Pulmonary artery endothelial cell (primary cell): ENCODE measurements around the gene C6orf141. TPM values are rescaled to one million over a fixed set of nuclear protein-coding genes. Genes with fewer than 3 reads are reported as not detected.

Experiments
- DNase-seq: peaks from one replicate; pipeline ENCODE4 v3.0.0-alpha.2; 2011; ENCODE audit warnings: low read depth, low spot score
- total RNA-seq: library from RNA; depleted of rRNA; stranded (reverse); fragments of >200 nt; gene quantifications from 2 replicates; pipeline ENCODE4 v1.2.3, GENCODE V29; 2014

The C6orf141 gene
- total RNA-seq, 1 donor from 2014 or later, result 2.8 TPM

DNA sequence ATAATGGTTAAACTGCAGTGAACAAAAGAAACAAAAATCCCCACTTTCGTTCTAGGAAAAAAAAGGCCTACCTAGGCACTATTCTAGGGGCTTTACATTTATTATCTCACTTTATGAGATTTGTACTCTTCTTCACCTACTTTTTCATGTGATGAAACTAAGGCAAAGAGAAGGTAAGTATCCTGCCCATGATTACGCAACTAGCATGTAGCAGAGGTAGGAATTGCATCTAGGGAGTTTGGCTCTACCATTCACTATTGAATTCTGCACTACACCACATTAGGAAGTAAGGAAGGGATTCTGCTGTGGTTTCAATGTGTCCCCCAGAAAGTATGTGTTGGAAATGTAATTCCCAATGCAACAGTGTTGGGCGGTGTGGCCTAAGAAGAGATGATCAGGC lies 11.4 kb upstream of the C6orf141 start:
- no peak for DNase-seq

DNA sequence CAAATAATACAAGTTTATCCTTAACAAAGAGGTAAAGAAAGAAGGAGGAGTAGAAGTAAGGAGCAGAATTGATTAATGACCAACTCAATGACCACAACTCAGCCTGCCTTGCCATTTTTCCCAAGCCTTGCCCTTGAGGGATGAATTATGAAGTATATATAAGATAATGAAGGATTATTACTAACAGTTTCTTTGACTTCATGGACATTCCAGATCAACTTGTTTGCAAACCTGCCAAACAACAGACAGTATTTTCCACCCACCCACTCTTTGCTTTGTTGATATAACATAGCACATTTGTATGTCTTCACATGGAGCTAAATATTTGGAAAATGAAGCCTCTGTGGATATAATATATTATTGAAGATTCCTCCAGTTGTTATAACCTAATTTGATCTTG lies 9.9 kb upstream of the C6orf141 start:
- no peak for DNase-seq

DNA sequence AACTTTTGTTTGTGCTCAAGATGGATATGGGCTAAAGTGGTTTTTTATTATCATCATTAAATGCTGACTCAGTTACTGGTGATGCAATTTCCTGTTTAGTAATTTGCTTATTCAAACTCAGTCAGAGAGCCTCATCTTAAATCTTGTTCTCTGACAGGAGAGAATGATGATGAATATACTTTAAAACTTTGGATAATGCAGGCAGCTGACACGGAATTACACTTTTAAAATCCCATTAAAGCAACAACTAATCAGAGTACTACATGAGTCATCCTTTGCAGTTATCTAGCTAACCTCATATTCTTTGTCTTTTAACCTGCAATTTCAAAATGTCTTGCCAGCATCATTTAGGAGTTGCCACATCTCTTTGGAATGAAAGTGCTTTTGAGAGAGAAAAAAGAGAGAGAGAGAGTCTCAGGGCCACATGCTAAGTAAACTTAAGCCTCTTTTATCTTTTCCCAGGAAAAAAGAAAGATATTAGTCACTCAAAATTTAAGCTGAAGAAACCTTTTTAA lies 9.2 kb upstream of the C6orf141 start:
- DNase-seq, result no peak

DNA sequence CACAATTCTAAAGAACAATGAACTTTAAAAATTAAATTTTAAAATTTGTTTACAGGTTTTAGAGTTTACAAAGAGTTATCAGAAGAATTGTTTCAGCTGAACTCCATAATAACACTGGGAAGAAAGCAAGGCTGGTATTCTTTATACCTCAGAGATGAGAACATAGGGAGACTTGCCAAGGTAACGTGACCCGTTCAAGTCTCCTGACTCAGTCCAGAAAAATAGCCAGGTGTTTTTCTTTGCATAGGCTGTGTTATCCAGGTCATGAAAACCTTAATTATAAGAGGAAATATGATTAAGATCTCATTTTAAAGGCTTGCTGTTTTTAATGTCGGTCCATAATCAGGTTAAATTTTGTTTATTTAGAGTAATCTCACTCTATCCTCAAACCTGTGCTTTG lies 8.5 kb upstream of the C6orf141 start:
- DNase-seq, result no peak

DNA sequence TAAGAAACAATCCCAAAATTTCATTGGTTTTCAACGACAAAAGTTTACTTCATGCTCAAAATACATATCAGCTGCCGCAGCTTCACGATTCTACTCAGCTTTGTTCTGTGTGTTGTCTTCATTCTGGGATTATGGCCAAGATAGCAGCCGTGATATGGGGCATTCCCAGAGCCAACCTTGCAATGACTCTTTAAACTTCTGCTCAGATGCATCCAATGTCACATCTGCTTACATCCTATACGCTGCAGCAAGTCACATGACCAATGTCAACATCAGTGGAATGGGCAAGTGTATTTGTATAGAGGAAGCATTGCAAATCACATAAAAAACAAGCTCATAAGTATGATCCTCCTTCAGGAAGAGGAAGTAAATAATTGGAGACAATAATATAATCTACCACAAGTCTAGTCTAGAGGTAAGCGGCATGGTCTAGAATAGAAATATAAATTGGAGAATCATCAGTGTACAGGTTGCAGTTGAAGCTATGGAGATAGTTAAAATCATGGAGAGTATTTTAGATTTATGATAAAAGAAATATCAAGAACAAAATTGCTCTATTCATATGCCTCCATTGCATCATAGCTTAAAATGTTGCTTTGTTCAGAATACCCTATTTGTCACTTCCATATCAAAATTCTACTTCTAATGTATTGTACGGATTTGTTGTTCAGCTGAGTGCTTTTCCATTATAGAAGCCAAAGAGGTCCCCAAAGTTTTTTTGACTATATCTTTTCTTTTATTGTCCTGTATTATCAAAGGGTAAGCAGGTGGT lies 7.2 kb upstream of the C6orf141 start:
- DNase-seq, result no peak

DNA sequence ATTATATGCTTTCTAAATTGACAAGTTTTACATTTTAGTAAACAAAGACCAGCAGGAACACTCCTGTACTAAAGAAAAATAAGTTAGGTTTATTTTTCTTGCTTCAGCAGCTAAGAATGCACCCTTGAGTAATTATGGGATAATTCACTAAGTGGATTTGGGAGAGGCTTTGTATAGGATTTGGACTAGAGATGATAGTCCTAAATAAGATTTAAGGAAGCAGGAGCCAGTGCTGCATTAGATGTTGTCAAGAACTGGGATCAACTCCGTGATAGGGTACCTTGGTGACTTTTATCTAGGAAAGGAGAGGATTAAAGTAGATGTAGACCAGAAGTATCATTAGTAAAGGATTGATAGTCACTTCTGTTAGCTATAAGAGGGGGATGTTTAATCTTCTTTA lies 4.1 kb upstream of the C6orf141 start:
- no peak for DNase-seq

DNA sequence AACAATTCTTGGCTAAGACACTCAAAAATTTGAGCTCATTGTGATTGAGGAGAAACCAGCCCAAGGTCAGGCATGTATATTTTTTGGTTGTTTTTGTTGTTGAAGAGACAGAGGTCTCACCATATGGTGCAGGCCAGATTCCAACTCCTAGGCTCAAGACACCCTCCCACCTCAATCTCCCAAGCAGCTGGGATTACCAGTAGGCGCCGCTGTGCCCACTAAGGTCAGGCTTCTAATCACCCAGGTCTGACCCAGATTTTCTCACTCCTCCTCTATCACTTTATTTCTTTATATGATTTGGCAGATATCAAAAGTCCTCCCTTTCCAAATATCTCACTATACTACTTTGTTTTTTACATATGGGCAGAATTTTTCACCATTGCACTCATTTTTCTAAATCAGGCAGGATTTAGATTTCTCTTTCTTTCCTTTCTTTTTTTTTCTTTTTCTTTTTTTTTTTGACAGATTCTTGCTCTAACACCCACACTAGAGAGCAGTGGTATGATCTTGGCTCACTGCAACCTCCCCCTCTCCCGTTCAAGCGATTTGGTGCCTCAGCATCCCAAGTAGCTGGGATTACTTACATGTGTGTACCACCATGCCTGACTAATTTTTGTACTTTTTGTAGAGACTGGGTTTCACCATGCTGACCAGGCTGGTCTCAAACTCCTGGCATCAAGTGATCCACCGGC lies 1.7 kb upstream of the C6orf141 start:
- DNase-seq, result no peak

DNA sequence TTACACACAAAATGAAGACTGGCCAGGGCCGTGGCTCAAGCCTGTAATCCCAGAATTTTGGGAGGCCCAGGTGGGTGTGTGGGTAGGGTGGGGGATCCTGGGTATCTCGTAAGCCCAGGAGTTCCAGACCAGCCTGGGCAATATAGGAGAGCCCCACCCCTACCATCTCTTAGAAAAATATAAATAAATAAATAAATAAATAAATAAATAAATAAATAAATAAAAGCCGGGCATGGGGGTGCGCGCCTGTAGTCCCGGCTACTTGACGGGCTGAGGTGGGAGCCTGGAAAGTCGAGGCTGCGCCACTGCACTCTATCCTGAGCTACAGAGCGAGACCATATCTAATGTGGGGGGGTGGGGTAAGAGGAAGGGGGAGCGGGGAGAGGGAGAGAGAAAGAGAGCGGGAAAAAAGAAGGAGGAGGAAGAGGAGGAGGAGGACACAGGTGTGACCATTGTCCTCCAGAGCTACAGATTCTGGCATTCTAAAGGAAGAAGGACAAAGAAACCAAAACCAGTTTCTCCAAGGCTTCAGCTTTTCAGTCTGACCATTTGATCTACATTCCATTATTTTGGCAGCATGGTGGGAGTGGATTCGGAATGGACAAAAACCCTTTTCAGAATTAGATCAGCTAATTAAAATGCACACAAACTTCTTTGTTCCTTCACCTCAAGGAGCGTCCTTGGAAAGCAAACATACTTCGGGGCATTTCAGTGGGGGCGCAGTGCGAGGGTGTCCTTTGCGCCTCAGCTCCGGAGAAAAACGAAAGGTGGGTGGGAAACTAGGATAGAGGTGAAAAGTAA lies 577 bp upstream of the C6orf141 start:
- no peak for DNase-seq

DNA sequence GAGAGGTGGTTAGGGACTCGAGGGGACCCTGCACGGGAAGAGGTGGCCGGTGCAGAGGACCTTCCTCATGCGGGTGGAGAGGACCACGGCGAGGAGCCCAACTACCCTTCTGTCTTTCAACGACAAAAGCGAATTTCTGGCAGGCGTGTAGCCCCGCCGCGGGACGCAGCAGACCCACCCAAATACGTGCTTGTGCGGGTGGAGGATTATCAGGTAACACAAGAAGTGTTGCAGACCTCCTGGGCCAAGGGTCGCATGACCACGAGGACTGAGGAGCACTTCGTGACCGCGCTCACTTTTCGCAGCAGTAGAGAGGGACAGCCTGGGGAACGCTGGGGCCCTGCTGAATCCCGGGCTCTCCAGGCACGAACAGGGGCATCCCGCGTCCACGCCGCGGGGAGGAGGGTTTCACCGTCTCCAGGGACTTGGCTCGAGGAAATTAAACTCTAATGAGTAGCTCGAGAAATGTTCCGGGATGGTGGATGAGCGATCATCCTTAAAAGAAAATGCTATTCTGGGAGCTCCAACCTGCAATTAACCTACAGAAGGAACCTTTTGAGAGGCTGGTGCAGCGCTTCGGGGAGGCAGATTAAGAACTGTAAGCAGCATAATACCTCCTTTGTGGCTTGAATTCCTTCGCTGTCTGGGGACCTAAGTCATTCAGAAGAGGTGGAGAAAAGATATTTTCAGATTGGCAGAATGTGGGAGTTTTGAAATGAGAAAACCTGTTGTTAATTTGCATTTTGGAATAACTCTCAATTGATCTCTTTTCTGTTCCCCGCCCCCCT lies 804 bp downstream of the C6orf141 start:
- no peak for DNase-seq

DNA sequence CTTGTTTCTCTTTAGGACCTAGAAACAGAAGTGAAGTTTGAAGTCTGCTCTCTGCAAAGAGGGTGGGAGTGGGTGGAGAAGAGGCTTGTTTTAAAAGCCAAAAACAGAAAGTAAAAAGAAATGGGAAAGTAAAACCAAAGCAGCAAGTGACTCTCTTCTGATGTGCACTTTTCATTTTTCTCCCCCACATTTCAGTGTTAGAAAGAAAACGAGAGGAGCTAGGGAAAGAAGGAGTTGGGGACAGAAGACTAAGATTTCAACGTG lies 1.3 kb downstream of the C6orf141 start:
- no peak for DNase-seq

DNA sequence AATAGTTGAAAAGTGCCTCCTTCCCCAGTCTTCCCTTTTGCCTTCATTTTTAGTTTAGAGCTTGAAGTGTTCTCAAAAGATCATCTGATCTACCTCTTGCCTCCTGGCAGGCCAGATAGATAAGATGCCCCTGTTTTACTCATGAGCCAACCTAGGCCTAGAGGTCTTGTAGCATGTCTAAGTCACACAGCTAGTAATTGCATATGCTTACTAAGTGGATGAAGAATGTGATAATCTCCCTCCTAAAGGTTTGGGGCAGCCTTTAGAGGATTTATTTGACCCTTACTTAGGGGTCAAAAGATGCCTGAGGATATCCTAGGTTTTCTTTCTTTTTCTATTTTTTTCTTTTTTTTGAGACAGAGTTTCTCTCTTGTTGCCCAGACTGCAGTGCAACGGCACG lies 2.1 kb downstream of the C6orf141 start:
- no peak for DNase-seq

DNA sequence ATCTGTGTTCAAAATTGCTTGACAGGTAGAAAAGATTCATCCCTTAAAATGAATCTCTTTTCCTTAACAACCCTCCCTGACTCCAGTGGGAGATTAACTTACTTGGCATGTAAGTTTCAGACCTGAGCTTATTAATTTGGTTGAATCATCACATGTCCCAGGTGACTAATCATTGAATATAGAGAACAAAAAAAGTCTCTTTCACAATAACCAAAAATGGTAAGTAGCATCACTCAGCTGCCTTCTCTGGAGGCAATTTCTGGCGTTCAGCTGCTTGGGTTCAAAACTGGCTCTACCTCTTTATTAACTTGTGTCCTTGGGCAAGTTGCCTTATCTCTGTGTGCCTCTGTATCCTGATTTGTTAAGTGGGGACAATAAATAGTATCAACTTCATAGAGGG lies 2.9 kb downstream of the C6orf141 start:
- no peak for DNase-seq

DNA sequence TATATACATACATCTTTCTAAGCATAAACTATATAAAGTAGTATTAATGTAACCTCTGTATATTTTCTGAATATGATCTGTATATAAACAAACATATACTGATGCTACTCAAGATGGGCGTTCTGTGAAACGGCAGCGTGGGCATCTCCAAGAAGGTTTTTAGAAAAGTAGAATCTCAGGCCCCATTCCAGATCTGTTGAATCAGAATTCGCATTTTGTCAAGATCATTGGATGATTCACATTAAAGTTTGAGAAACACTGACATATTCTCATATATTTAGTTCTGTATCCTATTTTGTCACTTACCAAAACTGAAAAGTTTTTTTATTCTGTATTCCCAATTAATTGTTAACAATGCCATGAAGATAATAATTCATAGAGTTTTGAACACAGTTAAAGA lies 5.5 kb downstream of the C6orf141 start:
- no peak for DNase-seq

DNA sequence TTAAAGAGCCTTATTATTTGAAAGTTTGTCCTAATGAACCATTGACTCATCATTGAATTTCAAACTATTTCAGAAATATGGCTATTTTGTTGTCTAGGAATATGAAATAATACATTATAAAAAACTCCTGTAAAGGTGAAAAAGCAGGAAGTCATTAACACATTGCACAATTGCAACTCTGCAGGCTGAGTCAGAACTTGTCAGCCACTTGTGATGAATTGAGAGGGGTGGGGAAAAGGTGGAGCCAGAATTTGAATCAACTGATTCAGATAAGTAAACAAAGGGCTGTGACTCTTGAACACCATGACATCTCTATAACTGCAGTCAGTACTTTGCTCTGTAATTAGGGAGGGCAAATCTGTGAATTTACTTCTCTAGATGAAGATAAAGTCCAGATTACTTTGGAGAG lies 6.0 kb downstream of the C6orf141 start:
- peak; percentile 86 for DNase-seq

DNA sequence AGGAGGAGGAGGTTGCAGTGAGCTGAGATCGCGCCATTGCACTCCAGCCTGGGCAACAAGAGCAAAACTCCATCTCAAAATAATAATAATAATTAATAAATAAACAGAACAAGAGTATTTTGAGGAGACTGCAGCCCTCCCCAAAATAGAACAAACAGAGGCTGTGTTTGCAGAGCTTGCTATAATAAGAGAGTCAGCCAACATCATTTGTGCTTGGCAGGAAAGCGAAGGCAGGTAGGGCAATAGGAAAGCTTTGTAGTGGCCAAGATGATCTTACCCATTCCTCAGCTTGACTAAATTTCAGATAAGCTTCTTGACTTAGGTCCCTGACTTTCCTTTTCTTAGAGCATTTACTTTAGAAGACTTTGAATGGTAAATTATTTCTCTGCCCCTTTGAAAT lies 6.7 kb downstream of the C6orf141 start:
- no peak for DNase-seq

DNA sequence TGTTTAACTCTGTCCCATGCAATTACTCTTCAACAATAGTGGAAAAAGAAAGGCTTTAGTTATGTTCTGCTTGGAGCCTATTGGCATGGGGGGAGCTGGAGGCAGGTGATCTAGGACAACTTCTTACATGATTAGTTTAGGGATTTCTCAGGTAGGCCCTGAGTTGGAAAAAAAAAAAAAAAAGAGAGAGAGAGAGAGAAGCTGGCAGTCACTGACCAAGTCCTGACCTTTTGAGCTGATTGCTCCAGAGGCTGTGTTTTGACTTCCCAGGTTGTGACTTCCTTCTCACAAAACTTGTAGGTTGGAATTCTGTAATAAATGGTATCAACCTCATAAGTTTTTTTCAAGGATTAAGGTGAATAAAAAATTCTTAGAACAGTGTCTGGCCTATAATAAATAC lies 7.8 kb downstream of the C6orf141 start:
- DNase-seq, result no peak

DNA sequence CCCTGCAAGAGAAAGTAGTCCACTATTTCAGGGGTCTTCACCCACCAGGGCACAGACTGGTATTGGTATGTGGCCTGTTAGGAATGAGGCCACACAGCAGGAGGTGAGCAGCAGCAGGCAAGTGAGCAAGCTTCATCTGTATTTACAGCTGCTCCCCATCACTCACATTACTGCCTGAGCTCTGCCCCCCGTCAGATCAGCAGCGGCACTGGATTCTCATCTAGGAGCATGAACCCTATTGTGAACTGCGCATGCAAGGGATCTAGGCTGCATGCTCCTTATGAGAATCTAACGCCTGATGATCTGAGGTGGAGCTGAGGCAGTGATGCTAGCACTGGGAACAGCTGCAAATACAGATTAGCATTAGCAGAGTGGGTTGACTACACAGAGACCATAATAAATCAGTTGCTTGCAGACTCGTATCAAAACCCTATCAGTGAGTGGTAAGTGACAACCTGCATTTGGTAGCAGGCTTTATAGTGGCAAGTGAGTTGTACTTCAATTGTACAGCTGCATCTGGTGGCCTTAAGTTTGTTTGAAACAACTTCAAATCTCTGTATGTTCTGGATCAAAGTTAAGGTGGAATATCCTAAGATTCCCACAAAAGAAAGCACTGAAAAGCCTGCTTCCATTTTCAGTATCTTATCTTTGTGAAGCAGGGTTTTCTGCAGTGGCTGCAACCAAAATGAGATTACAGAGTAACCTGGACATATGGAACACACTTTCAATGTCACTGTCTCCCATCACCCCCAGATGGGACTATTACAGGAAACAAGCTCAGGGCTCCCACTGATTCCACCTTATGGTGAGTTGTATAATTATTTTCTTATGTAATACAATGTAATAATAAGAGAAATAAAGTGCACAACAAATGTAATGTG lies 12.8 kb downstream of the C6orf141 start:
- no peak for DNase-seq

DNA sequence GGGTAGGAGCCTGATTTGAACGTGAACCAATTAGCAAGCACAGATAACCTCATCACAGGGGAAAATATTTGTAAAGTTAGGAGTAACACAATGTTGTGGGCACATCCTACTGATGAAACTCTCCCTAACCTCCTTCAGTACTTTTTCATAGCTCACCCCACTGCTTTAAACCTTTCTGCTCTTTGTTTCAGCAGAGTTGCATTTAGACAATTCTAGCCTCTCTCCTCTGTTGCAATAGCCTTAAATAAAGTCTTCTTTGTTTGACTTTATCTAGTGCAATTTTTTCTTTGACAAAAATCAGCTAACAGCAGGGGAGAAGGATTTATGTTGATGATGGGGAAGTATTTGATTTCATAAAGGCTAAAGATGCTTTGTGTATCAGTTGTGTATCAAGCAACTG lies 14.1 kb downstream of the C6orf141 start:
- DNase-seq, result no peak

DNA sequence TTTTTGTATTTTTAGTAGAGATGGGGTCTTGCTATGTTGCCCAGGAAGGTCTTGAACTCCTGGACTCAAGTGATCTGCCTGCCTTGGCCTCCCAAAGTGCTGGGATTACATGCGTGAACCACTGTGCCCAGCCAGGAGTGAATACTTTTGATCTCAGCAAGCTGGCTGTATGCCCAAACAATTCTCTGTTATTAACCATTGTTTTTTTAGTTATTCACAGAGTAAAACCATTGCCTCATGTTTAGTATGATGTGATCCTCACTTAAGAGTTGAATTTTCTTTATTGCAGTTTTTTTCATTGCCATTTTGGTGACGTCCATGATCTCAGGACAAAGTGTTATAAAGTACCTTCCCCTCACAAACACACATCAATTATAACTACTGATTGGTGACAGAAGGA lies 14.8 kb downstream of the C6orf141 start:
- DNase-seq, result no peak

DNA sequence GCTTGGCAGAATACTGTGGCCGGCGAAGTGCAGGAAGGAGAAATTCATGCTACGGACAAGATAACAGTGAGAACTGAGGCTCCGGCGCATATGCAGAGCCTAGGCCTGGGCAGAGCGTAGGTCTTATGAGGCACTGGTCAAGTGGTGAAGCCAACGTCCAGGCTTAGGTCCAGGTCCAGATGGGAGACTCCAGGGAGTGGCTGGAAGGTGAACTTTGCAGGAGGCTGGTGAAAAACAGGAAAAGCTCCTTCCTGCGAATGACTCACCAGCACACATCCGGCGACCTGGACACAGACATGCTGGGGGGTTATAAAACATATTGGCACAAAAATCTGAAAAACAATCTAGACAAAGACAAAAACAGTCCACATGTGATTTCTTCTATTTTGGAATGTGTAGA lies 15.4 kb downstream of the C6orf141 start:
- DNase-seq, result peak; percentile 95
